ENCODE data around the gene CPNE7. TPM values are rescaled to one million over a fixed set of nuclear protein-coding genes. Genes with fewer than 3 reads are reported as not detected.
A peak's percentile ranks its signal among the peaks of the same experiment; 100 is the strongest.

CPNE7 gene
- total and polyA plus RNA-seq, 2 of the 13 experiments (the other 11 are each of a cell fraction or from before 2014, with no cell fraction given), result 0.59 TPM; not detected in 1

DNA sequence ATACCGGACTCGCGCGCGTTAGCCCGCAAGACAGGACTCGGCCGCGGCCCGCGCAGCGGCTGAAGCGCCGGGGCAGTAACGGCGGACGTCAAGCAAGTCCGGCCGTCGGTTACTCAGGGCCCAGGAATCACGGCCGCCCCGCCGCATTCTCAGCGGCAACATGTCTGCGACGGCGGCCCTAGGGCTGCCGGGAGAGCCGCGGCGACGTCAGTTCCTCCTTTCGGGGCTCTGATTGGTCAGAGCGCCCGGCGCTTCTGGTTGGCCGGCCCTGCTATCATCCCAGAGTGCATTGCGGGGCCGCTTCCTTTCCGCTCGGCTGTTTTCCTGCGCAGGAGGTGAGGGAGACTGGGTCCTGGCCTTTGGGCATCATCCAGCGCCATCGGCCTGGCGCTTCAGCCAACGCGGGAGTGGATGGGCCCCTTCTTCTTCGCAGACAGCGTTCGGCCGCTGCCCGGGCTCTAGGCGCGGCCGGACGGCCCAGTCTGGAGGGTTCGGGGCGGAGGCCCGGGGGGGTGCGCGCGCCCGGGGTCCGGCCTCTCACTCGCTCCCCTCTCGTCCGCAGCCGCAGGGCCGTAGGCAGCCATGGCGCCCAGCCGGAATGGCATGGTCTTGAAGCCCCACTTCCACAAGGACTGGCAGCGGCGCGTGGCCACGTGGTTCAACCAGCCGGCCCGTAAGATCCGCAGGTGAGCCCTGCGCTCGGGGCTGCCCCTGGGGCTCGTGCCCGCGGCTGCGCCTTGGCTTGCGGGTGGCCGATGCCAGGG is 15.0 kb upstream of the CPNE7 start, which contains the start of gene RPL13 (continued):
- TF ChIP-seq ATRX (CRISPR knock-in tag; IDR thresholded peaks at IDR 0.05; ENCODE audit: borderline replicate concordance), result no peak; the same call in 1 of the 2 replicates
- TF ChIP-seq, protein P1, sequence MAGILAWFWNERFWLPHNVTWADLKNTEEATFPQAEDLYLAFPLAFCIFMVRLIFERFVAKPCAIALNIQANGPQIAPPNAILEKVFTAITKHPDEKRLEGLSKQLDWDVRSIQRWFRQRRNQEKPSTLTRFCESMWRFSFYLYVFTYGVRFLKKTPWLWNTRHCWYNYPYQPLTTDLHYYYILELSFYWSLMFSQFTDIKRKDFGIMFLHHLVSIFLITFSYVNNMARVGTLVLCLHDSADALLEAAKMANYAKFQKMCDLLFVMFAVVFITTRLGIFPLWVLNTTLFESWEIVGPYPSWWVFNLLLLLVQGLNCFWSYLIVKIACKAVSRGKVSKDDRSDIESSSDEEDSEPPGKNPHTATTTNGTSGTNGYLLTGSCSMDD (CRISPR knock-in tag; IDR thresholded peaks at IDR 0.05), result peak; percentile 16; the same call in 1 of the 2 replicates
- TF ChIP-seq MATR3 (CRISPR knock-in tag; IDR thresholded peaks at IDR 0.05), result no peak
- no peak; the same call in 1 of the 2 replicates for TF ChIP-seq SNAPC2 (CRISPR knock-in tag; IDR thresholded peaks at IDR 0.05)
- TF ChIP-seq KIAA2018 (CRISPR knock-in tag; IDR thresholded peaks at IDR 0.05; ENCODE audit: borderline replicate concordance), result peak; percentile 94
- TF ChIP-seq, protein P2, sequence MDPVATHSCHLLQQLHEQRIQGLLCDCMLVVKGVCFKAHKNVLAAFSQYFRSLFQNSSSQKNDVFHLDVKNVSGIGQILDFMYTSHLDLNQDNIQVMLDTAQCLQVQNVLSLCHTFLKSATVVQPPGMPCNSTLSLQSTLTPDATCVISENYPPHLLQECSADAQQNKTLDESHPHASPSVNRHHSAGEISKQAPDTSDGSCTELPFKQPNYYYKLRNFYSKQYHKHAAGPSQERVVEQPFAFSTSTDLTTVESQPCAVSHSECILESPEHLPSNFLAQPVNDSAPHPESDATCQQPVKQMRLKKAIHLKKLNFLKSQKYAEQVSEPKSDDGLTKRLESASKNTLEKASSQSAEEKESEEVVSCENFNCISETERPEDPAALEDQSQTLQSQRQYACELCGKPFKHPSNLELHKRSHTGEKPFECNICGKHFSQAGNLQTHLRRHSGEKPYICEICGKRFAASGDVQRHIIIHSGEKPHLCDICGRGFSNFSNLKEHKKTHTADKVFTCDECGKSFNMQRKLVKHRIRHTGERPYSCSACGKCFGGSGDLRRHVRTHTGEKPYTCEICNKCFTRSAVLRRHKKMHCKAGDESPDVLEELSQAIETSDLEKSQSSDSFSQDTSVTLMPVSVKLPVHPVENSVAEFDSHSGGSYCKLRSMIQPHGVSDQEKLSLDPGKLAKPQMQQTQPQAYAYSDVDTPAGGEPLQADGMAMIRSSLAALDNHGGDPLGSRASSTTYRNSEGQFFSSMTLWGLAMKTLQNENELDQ (CRISPR knock-in tag; IDR thresholded peaks at IDR 0.05; ENCODE audit: borderline replicate concordance), result peak; percentile 67; the same call in 1 of the 2 replicates
- TF ChIP-seq, protein P3, sequence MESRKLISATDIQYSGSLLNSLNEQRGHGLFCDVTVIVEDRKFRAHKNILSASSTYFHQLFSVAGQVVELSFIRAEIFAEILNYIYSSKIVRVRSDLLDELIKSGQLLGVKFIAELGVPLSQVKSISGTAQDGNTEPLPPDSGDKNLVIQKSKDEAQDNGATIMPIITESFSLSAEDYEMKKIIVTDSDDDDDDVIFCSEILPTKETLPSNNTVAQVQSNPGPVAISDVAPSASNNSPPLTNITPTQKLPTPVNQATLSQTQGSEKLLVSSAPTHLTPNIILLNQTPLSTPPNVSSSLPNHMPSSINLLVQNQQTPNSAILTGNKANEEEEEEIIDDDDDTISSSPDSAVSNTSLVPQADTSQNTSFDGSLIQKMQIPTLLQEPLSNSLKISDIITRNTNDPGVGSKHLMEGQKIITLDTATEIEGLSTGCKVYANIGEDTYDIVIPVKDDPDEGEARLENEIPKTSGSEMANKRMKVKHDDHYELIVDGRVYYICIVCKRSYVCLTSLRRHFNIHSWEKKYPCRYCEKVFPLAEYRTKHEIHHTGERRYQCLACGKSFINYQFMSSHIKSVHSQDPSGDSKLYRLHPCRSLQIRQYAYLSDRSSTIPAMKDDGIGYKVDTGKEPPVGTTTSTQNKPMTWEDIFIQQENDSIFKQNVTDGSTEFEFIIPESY (CRISPR knock-in tag; IDR thresholded peaks at IDR 0.05), result peak; percentile 38; the same call in 1 of the 2 replicates
- peak; percentile 99 for TF ChIP-seq ZFX (CRISPR knock-in tag; IDR thresholded peaks at IDR 0.05; ENCODE audit: low read depth)
- TF ChIP-seq AGO1 (IDR thresholded peaks at IDR 0.05; ENCODE audit: low read depth, low read length, poor library complexity, severe bottlenecking), result peak; percentile 83
- no peak; the same call in 1 of the 2 replicates for TF ChIP-seq HHEX (CRISPR knock-in tag; IDR thresholded peaks at IDR 0.05)
- no peak for TF ChIP-seq EZH2 (conservative IDR thresholded peaks at IDR 0.05; ENCODE audit: low read depth, low read length)
- TF ChIP-seq ZNF605 (CRISPR knock-in tag; IDR thresholded peaks at IDR 0.05), result peak; percentile 85; the same call in 1 of the 2 replicates
- TF ChIP-seq ZNF101 (CRISPR knock-in tag; IDR thresholded peaks at IDR 0.05; ENCODE audit: borderline replicate concordance, low read depth), result no peak
- TF ChIP-seq MIER2 (CRISPR knock-in tag; IDR thresholded peaks at IDR 0.05), result peak; percentile 69; the same call in 1 of the 2 replicates
- TF ChIP-seq ZNF891 (CRISPR knock-in tag; IDR thresholded peaks at IDR 0.05), result peak; percentile 75

All from HepG2 (cell line).